ENCODE data around the gene CDH16. TPM values are rescaled to one million over a fixed set of nuclear protein-coding genes. Genes with fewer than 3 reads are reported as not detected.
A peak's percentile ranks its signal among the peaks of the same experiment; 100 is the strongest.
"Not testable (repeated sequence)": the region's sequence is repeated elsewhere in the genome, so short reads cannot be mapped to it uniquely, and the experiment has no call there.

The CDH16 gene
- total and polyA plus RNA-seq, 3 donors from 2014 or later, result 0.31 to 2.7 (median 0.39) TPM

GRCh38 chr16:66947302-66948065 lies 28.8 kb upstream of the CDH16 start:
- no peaks in the 10 kb centered on the region for H3K36me3 ChIP-seq (ENCODE audit: low read depth, missing control alignments)
- peaks cover 16% of the 10 kb centered on the region for H3K4me1 ChIP-seq
- TF ChIP-seq CTCF (IDR thresholded peaks at IDR 0.05) (peak; percentile 87 to 94 (median 94)), POLR2A (IDR thresholded peaks at IDR 0.05) (no peak)
- no peaks in the 10 kb centered on the region for H3K9me3 ChIP-seq
- peak overlapping the region; percentile 31 to 56 for H3K4me3 ChIP-seq
- intact Hi-C loops (cut with DNase I; ENCODE audit: low total_unique reads), result no loop called here
- 0 to 1% methylated on average over 22 to 23 of the region's 23 CpGs for WGBS, 2 donors
- peak; percentile 93 for DNase-seq
- H3K27me3 ChIP-seq, result no peaks in the 10 kb centered on the region
- H3K27ac ChIP-seq, result no peak overlapping the region

- intact Hi-C loops (cut with DNase I; ENCODE audit: low total_unique reads), result no loop called here
- no peak overlapping the region for H3K27ac ChIP-seq
These were observed 28.3 kb upstream of the CDH16 start for GRCh38 chr16:66946974-66947301.

GRCh38 chr16:66946541-66946940 lies 27.9 kb upstream of the CDH16 start:
- TF ChIP-seq CTCF (IDR thresholded peaks at IDR 0.05) (no peak), POLR2A (IDR thresholded peaks at IDR 0.05) (no peak)
- WGBS, 2 donors, result 68 to 78% methylated on average over 7 of the region's 7 CpGs
- no peak for DNase-seq
- intact Hi-C loops (cut with DNase I; ENCODE audit: low total_unique reads), result no loop called here
- Histone ChIP-seq H3K9me3 (no peaks in the 10 kb centered on the region), H3K27ac (no peak overlapping the region), H3K4me1 (peaks cover 16% of the 10 kb centered on the region), H3K4me3 (no peak overlapping the region), H3K27me3 (no peaks in the 10 kb centered on the region), H3K36me3 (ENCODE audit: low read depth, missing control alignments) (no peaks in the 10 kb centered on the region)

More at GRCh38 chr16:66946974-66947301, 28.3 kb upstream of the CDH16 start:
- H3K4me3 ChIP-seq, result no peak overlapping the region
- TF ChIP-seq CTCF (IDR thresholded peaks at IDR 0.05) (no peak), POLR2A (IDR thresholded peaks at IDR 0.05) (no peak)
- no peaks in the 10 kb centered on the region for H3K27me3 ChIP-seq
- WGBS, 2 donors, result 35 to 38% methylated on average over 5 of the region's 5 CpGs
- H3K36me3 ChIP-seq (ENCODE audit: low read depth, missing control alignments), result no peaks in the 10 kb centered on the region
- no peak for DNase-seq
- H3K4me1 ChIP-seq, result peaks cover 16% of the 10 kb centered on the region
- H3K9me3 ChIP-seq, result no peaks in the 10 kb centered on the region

GRCh38 chr16:66945939-66946338 lies 27.3 kb upstream of the CDH16 start:
- intact Hi-C loops (cut with DNase I; ENCODE audit: low total_unique reads), result no loop called here
- H3K27me3 ChIP-seq, result no peaks in the 10 kb centered on the region
- no peak for DNase-seq
- WGBS, 2 donors, result 90 to 91% methylated on average over 4 of the region's 4 CpGs
- no peaks in the 10 kb centered on the region for H3K9me3 ChIP-seq
- TF ChIP-seq CTCF (IDR thresholded peaks at IDR 0.05) (no peak), POLR2A (IDR thresholded peaks at IDR 0.05) (no peak)
- H3K4me3 ChIP-seq, result no peak overlapping the region
- H3K27ac ChIP-seq, result no peak overlapping the region
- H3K36me3 ChIP-seq (ENCODE audit: low read depth, missing control alignments), result no peaks in the 10 kb centered on the region
- peaks cover 16% of the 10 kb centered on the region for H3K4me1 ChIP-seq

- H3K9me3 ChIP-seq; intact Hi-C loops (cut with DNase I; ENCODE audit: low total_unique reads); H3K27ac ChIP-seq; DNase-seq; H3K4me3 ChIP-seq; H3K27me3 ChIP-seq; H3K36me3 ChIP-seq (ENCODE audit: low read depth, missing control alignments): not testable (repeated sequence)
- WGBS, 2 donors, result 82 to 83% methylated on average over 9 of the region's 9 CpGs
- peaks cover 16% of the 10 kb centered on the region for H3K4me1 ChIP-seq
These were observed 26.3 kb upstream of the CDH16 start for GRCh38 chr16:66944971-66945370.

All from testis (tissue), 3 donors.